ENCODE measurements around the gene RNPEPL1. TPM values are rescaled to one million over a fixed set of nuclear protein-coding genes. Genes with fewer than 3 reads are reported as not detected.

Gene RNPEPL1
- total RNA-seq, 1 experiment from 2014 or later = 80.6 TPM

DNA sequence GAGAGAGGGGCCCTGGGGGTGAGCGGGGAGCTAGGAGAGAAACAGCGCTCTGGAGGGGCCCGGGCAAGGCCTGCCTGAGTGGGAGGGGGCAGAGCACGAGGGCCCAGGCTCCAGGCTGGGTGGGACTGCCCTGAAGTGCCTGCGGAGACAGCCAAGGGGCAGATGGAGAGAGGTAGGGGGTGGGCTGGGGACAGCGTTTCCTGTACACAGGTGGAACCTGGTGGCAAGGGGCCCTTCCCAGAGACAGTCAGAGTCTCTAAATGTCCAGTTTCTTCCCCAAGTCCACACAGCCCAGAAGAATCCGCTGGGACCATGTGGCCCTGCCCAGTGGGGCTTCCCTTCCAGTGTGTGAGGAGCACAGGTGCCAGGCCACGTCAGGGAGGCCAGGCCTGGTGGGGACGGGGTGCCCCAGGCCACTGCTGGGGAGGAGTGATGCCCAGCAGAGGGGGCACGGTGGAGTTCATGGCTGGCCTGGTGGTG lies 55.3 kb downstream of the RNPEPL1 start:
- intact Hi-C loops (cut with micrococcal nuclease; ENCODE audit: unreplicated experiment) = no loop called here
- BruUV-seq (replicated peaks) = no TSS peak
- H3K27me3 Mint-ChIP-seq (ENCODE audit: unreplicated experiment) = no peaks in the 10 kb centered on the region
- peak overlapping the region; percentile 56 for H3K27ac Mint-ChIP-seq (ENCODE audit: unreplicated experiment)
- no peaks in the 10 kb centered on the region for H3K4me1 Mint-ChIP-seq (ENCODE audit: low read depth, unreplicated experiment)
- CTCF ChIA-PET = no interaction called here
- H3K9me3 Mint-ChIP-seq (ENCODE audit: low read depth, unreplicated experiment) = no peaks in the 10 kb centered on the region
- peaks cover 71% of the 10 kb centered on the region for H3K36me3 Mint-ChIP-seq (ENCODE audit: insufficient read depth, unreplicated experiment)
- TF ChIP-seq, protein P1, sequence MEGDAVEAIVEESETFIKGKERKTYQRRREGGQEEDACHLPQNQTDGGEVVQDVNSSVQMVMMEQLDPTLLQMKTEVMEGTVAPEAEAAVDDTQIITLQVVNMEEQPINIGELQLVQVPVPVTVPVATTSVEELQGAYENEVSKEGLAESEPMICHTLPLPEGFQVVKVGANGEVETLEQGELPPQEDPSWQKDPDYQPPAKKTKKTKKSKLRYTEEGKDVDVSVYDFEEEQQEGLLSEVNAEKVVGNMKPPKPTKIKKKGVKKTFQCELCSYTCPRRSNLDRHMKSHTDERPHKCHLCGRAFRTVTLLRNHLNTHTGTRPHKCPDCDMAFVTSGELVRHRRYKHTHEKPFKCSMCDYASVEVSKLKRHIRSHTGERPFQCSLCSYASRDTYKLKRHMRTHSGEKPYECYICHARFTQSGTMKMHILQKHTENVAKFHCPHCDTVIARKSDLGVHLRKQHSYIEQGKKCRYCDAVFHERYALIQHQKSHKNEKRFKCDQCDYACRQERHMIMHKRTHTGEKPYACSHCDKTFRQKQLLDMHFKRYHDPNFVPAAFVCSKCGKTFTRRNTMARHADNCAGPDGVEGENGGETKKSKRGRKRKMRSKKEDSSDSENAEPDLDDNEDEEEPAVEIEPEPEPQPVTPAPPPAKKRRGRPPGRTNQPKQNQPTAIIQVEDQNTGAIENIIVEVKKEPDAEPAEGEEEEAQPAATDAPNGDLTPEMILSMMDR (IDR thresholded peaks at IDR 0.05; ENCODE audit: unreplicated experiment) = no peak
- no peak for DNase-seq
- no peak overlapping the region for H3K4me3 Mint-ChIP-seq (ENCODE audit: low read depth, unreplicated experiment)

DNA sequence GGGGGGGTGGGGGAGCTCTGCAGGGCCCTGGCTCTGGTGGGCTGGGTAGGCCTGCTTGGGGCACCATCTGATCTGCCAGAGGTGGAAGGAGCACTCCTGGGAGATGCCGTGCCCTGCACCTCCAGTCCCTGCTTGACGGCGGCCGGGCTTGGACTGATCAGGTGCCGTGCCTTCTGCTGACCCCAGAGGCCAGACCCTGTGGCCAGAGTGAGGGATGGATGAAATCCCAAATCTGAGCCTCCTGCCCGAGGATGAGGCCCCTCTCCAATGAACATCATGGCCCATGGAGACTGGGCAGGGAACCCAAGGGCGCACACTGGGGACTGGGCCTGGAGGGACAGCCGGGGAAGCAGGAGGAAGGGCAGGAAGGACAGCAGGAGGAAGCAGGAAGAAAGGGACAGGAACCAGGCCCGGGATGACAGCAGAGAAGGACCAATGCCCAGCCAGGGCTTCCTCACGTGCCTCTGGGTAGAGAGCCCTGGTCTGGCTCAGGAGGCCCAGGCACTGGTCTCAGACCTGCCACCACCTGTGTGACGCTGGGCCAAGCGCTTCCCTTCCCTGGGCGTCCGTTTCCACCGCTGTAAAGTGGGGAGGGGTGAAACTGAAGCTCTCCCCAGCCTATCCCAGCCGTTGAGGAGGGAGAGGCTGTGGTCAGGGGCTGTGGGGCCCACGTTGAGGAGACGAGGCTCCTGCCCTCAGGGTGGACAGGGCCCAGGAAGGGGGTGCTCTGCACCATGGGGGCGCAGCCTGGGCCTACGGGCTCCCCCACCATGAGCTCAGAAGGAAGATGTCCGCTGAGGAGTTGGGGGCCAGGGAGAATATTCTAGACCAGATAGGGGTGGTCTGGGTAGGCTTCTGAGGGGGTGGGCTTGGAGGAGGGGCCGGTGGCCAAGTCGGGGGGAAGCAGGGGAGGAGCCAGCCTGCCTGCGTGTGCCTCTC lies 56.0 kb downstream of the RNPEPL1 start:
- Mint-ChIP-seq H3K36me3 (ENCODE audit: insufficient read depth, unreplicated experiment) (peaks cover 64% of the 10 kb centered on the region), H3K27ac (ENCODE audit: unreplicated experiment) (no peak overlapping the region), H3K4me3 (ENCODE audit: low read depth, unreplicated experiment) (no peak overlapping the region), H3K9me3 (ENCODE audit: low read depth, unreplicated experiment) (no peaks in the 10 kb centered on the region), H3K4me1 (ENCODE audit: low read depth, unreplicated experiment) (no peaks in the 10 kb centered on the region), H3K27me3 (ENCODE audit: unreplicated experiment) (no peaks in the 10 kb centered on the region)
- TF ChIP-seq, protein P1 (IDR thresholded peaks at IDR 0.05; ENCODE audit: unreplicated experiment) = no peak
- BruUV-seq (replicated peaks) = no TSS peak
- intact Hi-C loops (cut with micrococcal nuclease; ENCODE audit: unreplicated experiment) = no loop called here
- CTCF ChIA-PET = no interaction called here
- no peak for DNase-seq

DNA sequence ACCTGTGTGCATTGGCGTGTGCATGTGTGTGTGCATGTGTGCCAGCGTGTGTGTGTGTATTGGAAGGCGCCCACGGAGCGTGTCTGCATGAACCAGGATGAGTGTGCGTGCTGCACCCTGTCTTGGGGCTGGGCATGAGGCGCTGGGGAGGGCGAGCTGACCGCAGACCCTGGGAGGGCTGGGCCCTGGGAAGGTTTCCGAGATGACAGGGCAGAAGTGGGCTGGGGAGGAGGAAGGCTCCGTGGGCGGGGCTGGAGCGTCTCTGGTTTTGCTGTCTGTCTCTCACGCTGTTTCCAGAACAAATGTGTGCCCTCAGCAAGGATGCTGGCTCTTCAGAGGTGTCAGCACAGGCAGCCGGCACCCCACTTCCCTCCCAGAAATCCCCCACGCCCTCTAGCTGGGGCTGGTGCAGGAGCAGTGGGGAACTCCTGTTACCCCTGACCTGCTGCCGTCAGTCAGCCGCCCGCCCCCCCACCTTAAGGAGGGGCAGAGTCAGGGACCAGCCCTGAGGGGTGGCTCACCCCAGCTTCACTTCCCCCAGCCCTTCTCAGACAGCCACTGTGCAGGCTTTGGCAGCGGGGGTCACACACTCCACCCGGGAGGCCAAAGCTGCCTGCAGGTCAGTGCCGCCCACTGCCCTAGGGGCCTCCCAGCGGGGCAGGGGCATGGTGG lies 56.8 kb downstream of the RNPEPL1 start, which contains the start of gene GPR35:
TSS of gene GPR35 (plus strand) at position 531 of the 672 bp plus-strand sequence. CDS start 4,473 bp downstream, outside the sequence.
- intact Hi-C loops (cut with micrococcal nuclease; ENCODE audit: unreplicated experiment) = no loop called here
- no peak for DNase-seq
- no peaks in the 10 kb centered on the region for H3K9me3 Mint-ChIP-seq (ENCODE audit: low read depth, unreplicated experiment)
- H3K4me3 Mint-ChIP-seq (ENCODE audit: low read depth, unreplicated experiment) = no peak within 1 kb of the TSS
- H3K36me3 Mint-ChIP-seq (ENCODE audit: insufficient read depth, unreplicated experiment) = peaks cover 62% of the 10 kb centered on the region
- CTCF ChIA-PET = no interaction called here
- H3K4me1 Mint-ChIP-seq (ENCODE audit: low read depth, unreplicated experiment) = no peaks in the 10 kb centered on the region
- TF ChIP-seq, protein P1 (IDR thresholded peaks at IDR 0.05; ENCODE audit: unreplicated experiment) = no peak
- no peaks in the 10 kb centered on the region for H3K27me3 Mint-ChIP-seq (ENCODE audit: unreplicated experiment)
- no TSS peak for BruUV-seq (replicated peaks)
- H3K27ac Mint-ChIP-seq (ENCODE audit: unreplicated experiment) = no peak within 1 kb of the TSS

DNA sequence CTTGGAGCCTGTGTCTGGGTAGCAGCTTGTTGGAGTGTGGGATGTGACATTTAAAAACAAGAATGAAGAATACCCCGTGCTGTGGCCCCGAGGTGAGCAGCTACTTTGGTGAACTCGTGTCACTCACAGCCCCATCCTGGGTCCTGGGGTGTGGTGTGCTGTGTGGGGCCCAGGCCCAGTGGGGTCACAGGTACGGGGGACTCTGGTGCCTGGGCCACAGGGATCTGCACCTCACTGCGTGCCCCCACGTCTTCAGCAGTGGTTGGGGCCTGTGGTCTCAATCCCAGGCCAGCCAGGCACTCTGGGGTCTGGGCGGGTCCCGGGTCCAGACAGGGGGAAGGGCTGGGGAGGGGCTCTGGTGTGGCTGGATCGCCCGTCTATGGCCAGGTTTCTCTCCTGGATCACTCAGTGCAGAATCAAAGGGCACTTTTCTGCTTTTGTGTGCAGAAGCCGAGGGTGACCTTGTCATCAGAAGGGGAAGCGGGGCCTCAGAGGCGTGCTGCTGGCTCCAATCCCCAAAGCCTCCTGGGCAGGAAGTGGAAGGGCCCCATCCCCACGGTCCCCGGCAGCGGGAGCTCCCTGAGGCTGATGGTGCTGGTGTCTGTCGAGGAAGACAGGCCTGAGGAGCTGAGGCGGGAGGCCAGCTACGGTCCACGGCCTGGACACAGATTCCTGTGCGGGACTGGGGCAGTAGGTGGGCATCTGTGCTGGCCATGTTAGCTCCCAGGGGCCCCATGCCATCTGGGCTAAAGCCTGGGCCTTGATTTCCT lies 58.4 kb downstream of the RNPEPL1 start:
- no peaks in the 10 kb centered on the region for H3K27me3 Mint-ChIP-seq (ENCODE audit: unreplicated experiment)
- TF ChIP-seq, protein P1 (IDR thresholded peaks at IDR 0.05; ENCODE audit: unreplicated experiment) = no peak
- CTCF ChIA-PET = interaction anchor here (0.5 to 0.7 kb wide), 2 partner anchors 14 to 59 kb away, joined by 5 to 6 read pairs; no protein-coding TSS in a partner anchor
- no peaks in the 10 kb centered on the region for H3K4me1 Mint-ChIP-seq (ENCODE audit: low read depth, unreplicated experiment)
- peaks cover 50% of the 10 kb centered on the region for H3K36me3 Mint-ChIP-seq (ENCODE audit: insufficient read depth, unreplicated experiment)
- H3K4me3 Mint-ChIP-seq (ENCODE audit: low read depth, unreplicated experiment) = no peak overlapping the region
- no peak for DNase-seq
- H3K27ac Mint-ChIP-seq (ENCODE audit: unreplicated experiment) = no peak overlapping the region
- intact Hi-C loops (cut with micrococcal nuclease; ENCODE audit: unreplicated experiment) = no loop called here
- no TSS peak for BruUV-seq (replicated peaks)
- no peaks in the 10 kb centered on the region for H3K9me3 Mint-ChIP-seq (ENCODE audit: low read depth, unreplicated experiment)
